Endothelial cell of umbilical vein (primary cell): Measurements from ENCODE around the gene CNTNAP2. TPM values are rescaled to one million over a fixed set of nuclear protein-coding genes. Genes with fewer than 3 reads are reported as not detected.

Experiments
- BruUV-seq: library from RNA; stranded (reverse); fragments of 400-500 nt; replicated peaks from 2 replicates; lab custom pipeline; 2021; lab: Mats Ljungman, UMichigan
- CTCF ChIA-PET: fragments of 300-600, 350-600 bp; sonication (Branson Sonifier 250); formaldehyde crosslinking; loops from one replicate; lab custom pipeline; 2021; ENCODE audit warnings: antibody characterized with exemption, inconsistent platforms; lab: Charles Lee
- POLR2A ChIA-PET: fragments of 300-600, 350-600 bp; sonication (Branson Sonifier 250); formaldehyde crosslinking; loops from one replicate; lab custom pipeline; 2021; ENCODE audit warnings: antibody characterized with exemption, inconsistent platforms; lab: Charles Lee
- DNase-seq: peaks from one replicate; pipeline ENCODE4 v3.0.0-alpha.2; 2011; ENCODE audit warnings: low read depth, low spot score
- FAIRE-seq: peaks from 2 replicates; lab custom pipeline; 2011; peaks lifted over from hg19 to GRCh38; lab: Jason Lieb, UNC
- H2AFZ ChIP-seq: 2 replicates; pipeline ENCODE4 v1.6.0; 2012; ENCODE audit warnings: low read depth, low read length, control low read depth, inconsistent platforms
- H3K27ac ChIP-seq: 2 replicates; pipeline ENCODE4 v1.5.1; 2011; ENCODE audit warnings: low read depth, mild to moderate bottlenecking, control low read depth, low read length, moderate library complexity; ENCODE audit not compliant: insufficient read depth
- H3K27me3 ChIP-seq, 2 experiments: 2 replicates each; pipeline versions ENCODE4 v1.6.0 to v1.6.1; 2011; ENCODE audit warnings: low read length in 2 of 2, mixed read lengths in 1 of 2; ENCODE audit not compliant: control insufficient read depth in 2 of 2, insufficient read depth in 2 of 2
- H3K36me3 ChIP-seq, 2 experiments: 2 replicates in 1 of 2; 3 replicates in 1 of 2; pipeline ENCODE4 v1.5.1; 2011; ENCODE audit warnings: low read length in 2 of 2, mild to moderate bottlenecking in 1 of 2, moderate library complexity in 1 of 2; ENCODE audit not compliant: control insufficient read depth in 2 of 2, insufficient read depth in 2 of 2; ENCODE audit errors: extremely low read depth in 1 of 2
- H3K4me1 ChIP-seq: 3 replicates; pipeline ENCODE4 v1.5.1; 2011; ENCODE audit warnings: mild to moderate bottlenecking, low read length; ENCODE audit not compliant: control insufficient read depth, insufficient read depth; ENCODE audit errors: extremely low read depth
- H3K4me2 ChIP-seq: 2 replicates; pipeline ENCODE4 v1.6.1; 2011; ENCODE audit warnings: low read length, control low read depth, mixed read lengths; ENCODE audit not compliant: insufficient read depth
- H3K4me3 ChIP-seq, 3 experiments: fragments of 200-600 bp in 1 of 3; sonication (generic), shearing (Covaris generic) in 1 of 3; replicated peaks in 1 of 3; 2 replicates each; pipeline ENCODE4 v1.5.1; 2011 to 2016; ENCODE audit warnings: control low read depth in 3 of 3, low read length in 3 of 3, mild to moderate bottlenecking in 2 of 3, inconsistent platforms in 1 of 3, low read depth in 1 of 3, moderate library complexity in 1 of 3; ENCODE audit not compliant: insufficient read depth in 1 of 3
- H3K79me2 ChIP-seq: 2 replicates; pipeline ENCODE4 v1.6.0; 2012; ENCODE audit warnings: low read length, inconsistent platforms; ENCODE audit not compliant: control insufficient read depth, insufficient read depth
- H3K9ac ChIP-seq: replicated peaks from 2 replicates; pipeline ENCODE3; 2011; ENCODE audit warnings: low read length, control low read depth; ENCODE audit not compliant: insufficient read depth; ENCODE audit errors: extremely low read depth
- H3K9me1 ChIP-seq: replicated peaks from 3 replicates; pipeline ENCODE4 v1.6.0; 2011; ENCODE audit warnings: mild to moderate bottlenecking, low read length; ENCODE audit not compliant: control insufficient read depth, insufficient read depth; ENCODE audit errors: extremely low read depth
- H3K9me3 ChIP-seq: replicated peaks from 2 replicates; pipeline ENCODE4 v1.5.1; 2012; ENCODE audit warnings: low read length, inconsistent platforms; ENCODE audit not compliant: control insufficient read depth, insufficient read depth
- H4K20me1 ChIP-seq: replicated peaks from 2 replicates; pipeline ENCODE3; 2011; ENCODE audit warnings: mild to moderate bottlenecking, low read length; ENCODE audit not compliant: control insufficient read depth, insufficient read depth; ENCODE audit errors: extremely low read depth
- CTCF ChIP-seq, 2 donors: IDR thresholded peaks; 1 replicate in 1 of 2; 2 replicates in 1 of 2; pipeline ENCODE4 v1.5.1; 2011; ENCODE audit warnings: low read length in 2 of 2, mild to moderate bottlenecking in 2 of 2, moderate library complexity in 2 of 2, control low read depth in 1 of 2, inconsistent platforms in 1 of 2, low read depth in 1 of 2; ENCODE audit not compliant: insufficient read depth in 1 of 2; ENCODE audit errors: extremely low read depth in 1 of 2
- EZH2 ChIP-seq: IDR thresholded peaks from 2 replicates; pipeline ENCODE4 v1.6.1; 2012; ENCODE audit warnings: borderline replicate concordance, low read depth, mild to moderate bottlenecking, moderate library complexity, low read length, inconsistent platforms; ENCODE audit not compliant: severe bottlenecking
- FOS ChIP-seq: IDR thresholded peaks from 2 replicates; pipeline ENCODE4 v1.6.1; 2011; ENCODE audit warnings: mild to moderate bottlenecking, low read length, moderate library complexity, borderline replicate concordance; ENCODE audit not compliant: insufficient read depth
- GATA2 ChIP-seq: IDR thresholded peaks from 2 replicates; pipeline ENCODE4 v1.7.0; 2011; ENCODE audit warnings: low read depth, mild to moderate bottlenecking, moderate library complexity, mixed read lengths, low read length; ENCODE audit not compliant: insufficient read length, insufficient read depth
- JUN ChIP-seq: IDR thresholded peaks from 2 replicates; pipeline ENCODE4 v1.6.1; 2011; ENCODE audit warnings: borderline replicate concordance, low read depth; ENCODE audit not compliant: insufficient read length, insufficient read depth
- MAX ChIP-seq: IDR thresholded peaks from 2 replicates; pipeline ENCODE4 v1.6.1; 2011; ENCODE audit not compliant: insufficient read depth, insufficient read length
- MYC ChIP-seq: IDR thresholded peaks from one replicate; pipeline ENCODE4 v1.6.1; 2011; ENCODE audit warnings: mild to moderate bottlenecking, low read depth, low read length
- POLR2A ChIP-seq: IDR thresholded peaks from 2 replicates; pipeline ENCODE4 v1.6.1; 2012; ENCODE audit warnings: low read depth, mild to moderate bottlenecking, control low read depth, low read length
- POLR2AphosphoS5 ChIP-seq: IDR thresholded peaks from 2 replicates; pipeline ENCODE4 v1.6.1; 2012; ENCODE audit warnings: low read depth, mild to moderate bottlenecking, control low read depth, low read length, moderate library complexity; ENCODE audit not compliant: insufficient read depth
- dilution Hi-C: fragments of 300-500 bp; cut with MboI; formaldehyde crosslinking; loops from one replicate; pipeline ENCODE4 v1.15.0; 2019; ENCODE audit warnings: low sequenced_read_pairs; ENCODE audit not compliant: extremely low pct_ligation_motif_present
- intact Hi-C: fragments of 100-400 bp; cut with micrococcal nuclease; formaldehyde crosslinking; loops from one replicate; pipeline ENCODE4 v1.10.0; 2022
- polyA plus RNA-seq, 4 experiments: library from polyadenylated mRNA; depleted of rRNA in 3 of 4; stranded (reverse) in 3 of 4; unstranded in 1 of 4; fragments of >200 nt; gene quantifications; 2 replicates each; pipeline versions ENCODE4 v1.2.1 to v1.2.3, GENCODE V29; 2011 to 2012; ENCODE audit warnings: missing spikeins in 1 of 4
- total RNA-seq: library from RNA; stranded (reverse); gene quantifications from 2 replicates; pipeline ENCODE4 v1.2.3, GENCODE V29; 2021

CNTNAP2 gene
- total and polyA plus RNA-seq, 2 donors (not counting 3 experiments of a cell fraction or from before 2014, with no cell fraction given): not detected

- no peak for DNase-seq
- Histone ChIP-seq H3K4me1 (no peaks in the 10 kb centered on the region), H3K9ac (no peak overlapping the region), H3K4me3 (no peak overlapping the region), H2AFZ (no peak overlapping the region), H3K4me2 (no peak overlapping the region), H3K9me3 (no peaks in the 10 kb centered on the region), H3K9me1 (no peaks in the 10 kb centered on the region), H3K27ac (no peak overlapping the region), H3K27me3 (no peaks in the 10 kb centered on the region), H3K79me2 (no peaks in the 10 kb centered on the region), H3K36me3 (no peaks in the 10 kb centered on the region), H4K20me1 (no peaks in the 10 kb centered on the region)
- ChIA-PET CTCF (no interaction called here), POLR2A (no interaction called here)
- BruUV-seq: no TSS peak
- intact Hi-C loops (no loop called here), dilution Hi-C loops (no loop called here)
- no peak for FAIRE-seq
- TF ChIP-seq GATA2: no peak
- TF ChIP-seq EZH2: no peak
- no peak for TF ChIP-seq CTCF (IDR thresholded peaks at IDR 0.05; ENCODE audit: extremely low read depth in 1 of 2, insufficient read depth in 1 of 2, low read depth in 1 of 2, low read length in 2 of 2)
- TF ChIP-seq FOS: no peak
- TF ChIP-seq MAX: no peak
- no peak for TF ChIP-seq MYC
- TF ChIP-seq POLR2AphosphoS5: no peak
- no peak for TF ChIP-seq JUN
- no peak for TF ChIP-seq POLR2A
Observed at GRCh38 chr7:146201945-146202344, 85.3 kb downstream of the CNTNAP2 start.
